ENCODE results near the gene DOK6.

DNA sequence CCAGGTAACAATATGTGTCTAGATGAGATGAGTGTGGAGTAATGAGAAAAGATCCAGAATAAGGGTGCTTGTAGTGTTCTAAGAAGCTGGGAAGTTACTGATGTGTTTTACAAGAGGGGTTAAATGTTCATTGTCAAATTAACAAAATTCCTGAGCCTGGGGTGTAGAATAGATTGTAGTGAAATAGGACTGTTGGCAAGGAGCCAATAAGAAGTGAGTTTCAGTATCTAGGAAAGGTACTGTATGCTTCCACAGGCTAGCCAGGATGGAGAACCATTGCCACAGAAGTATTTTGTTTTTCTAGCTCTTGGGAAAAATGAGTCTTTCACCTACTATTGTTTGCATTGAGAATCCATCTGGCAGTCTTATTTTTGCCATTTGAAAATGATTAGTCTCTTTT is 10.5 kb downstream of the DOK6 start:
- TF ChIP-seq, protein P1, sequence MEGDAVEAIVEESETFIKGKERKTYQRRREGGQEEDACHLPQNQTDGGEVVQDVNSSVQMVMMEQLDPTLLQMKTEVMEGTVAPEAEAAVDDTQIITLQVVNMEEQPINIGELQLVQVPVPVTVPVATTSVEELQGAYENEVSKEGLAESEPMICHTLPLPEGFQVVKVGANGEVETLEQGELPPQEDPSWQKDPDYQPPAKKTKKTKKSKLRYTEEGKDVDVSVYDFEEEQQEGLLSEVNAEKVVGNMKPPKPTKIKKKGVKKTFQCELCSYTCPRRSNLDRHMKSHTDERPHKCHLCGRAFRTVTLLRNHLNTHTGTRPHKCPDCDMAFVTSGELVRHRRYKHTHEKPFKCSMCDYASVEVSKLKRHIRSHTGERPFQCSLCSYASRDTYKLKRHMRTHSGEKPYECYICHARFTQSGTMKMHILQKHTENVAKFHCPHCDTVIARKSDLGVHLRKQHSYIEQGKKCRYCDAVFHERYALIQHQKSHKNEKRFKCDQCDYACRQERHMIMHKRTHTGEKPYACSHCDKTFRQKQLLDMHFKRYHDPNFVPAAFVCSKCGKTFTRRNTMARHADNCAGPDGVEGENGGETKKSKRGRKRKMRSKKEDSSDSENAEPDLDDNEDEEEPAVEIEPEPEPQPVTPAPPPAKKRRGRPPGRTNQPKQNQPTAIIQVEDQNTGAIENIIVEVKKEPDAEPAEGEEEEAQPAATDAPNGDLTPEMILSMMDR (IDR thresholded peaks at IDR 0.05 in 4 of 5, conservative IDR thresholded peaks at IDR 0.05 in 1 of 5): no peak
- no peak for TF ChIP-seq POLR2A (IDR thresholded peaks at IDR 0.05)
